Fibroblast of lung (primary cell): ENCODE measurements around the gene GPC6. TPM values are rescaled to one million over a fixed set of nuclear protein-coding genes. Genes with fewer than 3 reads are reported as not detected.

Experiments
- DNase-seq, 2 donors: peaks; one replicate each; pipeline versions ENCODE4 v3.0.0 to v3.0.0-alpha.2; 2010; ENCODE audit warnings: low read depth in 2 of 2
- H2AFZ ChIP-seq: 2 replicates; pipeline ENCODE4 v1.5.1; 2012; ENCODE audit warnings: low read length, control low read depth, inconsistent platforms
- H3K27ac ChIP-seq: 2 replicates; pipeline ENCODE4 v1.5.1; 2011; ENCODE audit warnings: low read length, control low read depth; ENCODE audit not compliant: insufficient read depth
- H3K27me3 ChIP-seq: 2 replicates; pipeline ENCODE4 v1.5.1; 2011; ENCODE audit warnings: mild to moderate bottlenecking, low read length; ENCODE audit not compliant: control insufficient read depth, insufficient read depth
- H3K36me3 ChIP-seq: 2 replicates; pipeline ENCODE4 v1.5.1; 2011; ENCODE audit warnings: low read length; ENCODE audit not compliant: control insufficient read depth, insufficient read depth
- H3K4me1 ChIP-seq: 2 replicates; pipeline ENCODE4 v1.5.1; 2011; ENCODE audit warnings: low read length; ENCODE audit not compliant: control insufficient read depth, insufficient read depth; ENCODE audit errors: extremely low read depth
- H3K4me2 ChIP-seq: 2 replicates; pipeline ENCODE4 v1.5.1; 2011; ENCODE audit warnings: low read length, control low read depth; ENCODE audit not compliant: insufficient read depth; ENCODE audit errors: extremely low read depth
- H3K4me3 ChIP-seq, 4 experiments: fragments of 200-600 bp in 1 of 4; sonication (generic) in 1 of 4; replicated peaks in 1 of 4; 2 replicates each; pipeline ENCODE4 v1.5.1; 2011 to 2016; ENCODE audit warnings: low read length in 4 of 4, low read depth in 3 of 4, mild to moderate bottlenecking in 3 of 4, control low read depth in 2 of 4, inconsistent platforms in 1 of 4, mixed read lengths in 1 of 4; ENCODE audit not compliant: insufficient read depth in 1 of 4; ENCODE audit errors: control extremely low read depth in 1 of 4
- H3K79me2 ChIP-seq: 2 replicates; pipeline ENCODE4 v1.5.1; 2012; ENCODE audit warnings: mild to moderate bottlenecking, low read length, inconsistent platforms; ENCODE audit not compliant: control insufficient read depth, insufficient read depth
- H3K9ac ChIP-seq: 2 replicates; pipeline ENCODE4 v1.5.1; 2011; ENCODE audit warnings: mild to moderate bottlenecking, low read length, control low read depth; ENCODE audit not compliant: insufficient read depth
- H3K9me3 ChIP-seq: 2 replicates; pipeline ENCODE4 v1.5.1; 2012; ENCODE audit warnings: low read depth, low read length; ENCODE audit not compliant: control insufficient read depth, insufficient read depth
- H4K20me1 ChIP-seq: 2 replicates; pipeline ENCODE4 v1.5.1; 2011; ENCODE audit warnings: low read length; ENCODE audit not compliant: control insufficient read depth, insufficient read depth; ENCODE audit errors: extremely low read depth
- CTCF ChIP-seq, 2 donors: IDR thresholded peaks in 1 of 2; conservative IDR thresholded peaks in 1 of 2; 1 replicate in 1 of 2; 2 replicates in 1 of 2; pipeline ENCODE4 v1.5.1; 2011 to 2012; ENCODE audit warnings: low read length in 2 of 2, control low read depth in 1 of 2, inconsistent platforms in 1 of 2, low read depth in 1 of 2, mild to moderate bottlenecking in 1 of 2
- EZH2 ChIP-seq: IDR thresholded peaks from 2 replicates; pipeline ENCODE4 v1.5.1; 2012; ENCODE audit warnings: low read length, control low read depth, mild to moderate bottlenecking; ENCODE audit errors: missing control alignments
- polyA plus RNA-seq, 2 donors: library from polyadenylated mRNA; depleted of rRNA in 1 of 2; stranded (reverse) in 1 of 2; unstranded in 1 of 2; fragments of >200 nt; gene quantifications; 2 replicates each; pipeline ENCODE4 v1.2.1, GENCODE V29; 2011 to 2012; ENCODE audit warnings: missing spikeins in 1 of 2
- total RNA-seq: library from RNA; depleted of rRNA; stranded (reverse); fragments of >200 nt; gene quantifications from 2 replicates; pipeline ENCODE4 v1.2.1, GENCODE V29; 2014

GPC6 gene
- total and polyA plus RNA-seq, 2 donors (not counting 1 experiment from before 2014, with no cell fraction given), result 11.2 to 33.7 TPM

- Histone ChIP-seq H3K9ac (no peak overlapping the region), H4K20me1 (no peaks in the 10 kb centered on the region), H3K36me3 (no peaks in the 10 kb centered on the region), H3K4me2 (no peak overlapping the region), H3K27ac (no peak overlapping the region), H3K27me3 (no peaks in the 10 kb centered on the region), H3K4me1 (no peaks in the 10 kb centered on the region), H3K4me3 (no peak overlapping the region), H3K79me2 (no peaks in the 10 kb centered on the region), H3K9me3 (no peaks in the 10 kb centered on the region), H2AFZ (no peak overlapping the region)
- peak; percentile 37 to 66 for DNase-seq
- TF ChIP-seq CTCF (conservative IDR thresholded peaks at IDR 0.05 in 1 of 2, IDR thresholded peaks at IDR 0.05 in 1 of 2; ENCODE audit: low read depth in 1 of 2, low read length in 2 of 2) (no peak), EZH2 (no peak)
Observed at GRCh38 chr13:93398167-93399035, 171.8 kb downstream of the GPC6 start.

GRCh38 chr13:93399212-93399611 lies 172.6 kb downstream of the GPC6 start:
- no peak overlapping the region for H3K4me3 ChIP-seq
- TF ChIP-seq CTCF (conservative IDR thresholded peaks at IDR 0.05 in 1 of 2, IDR thresholded peaks at IDR 0.05 in 1 of 2; ENCODE audit: low read depth in 1 of 2, low read length in 2 of 2), result no peak
- no peak for TF ChIP-seq EZH2
- H3K4me1 ChIP-seq, result no peaks in the 10 kb centered on the region
- H2AFZ ChIP-seq, result no peak overlapping the region
- H3K79me2 ChIP-seq, result no peaks in the 10 kb centered on the region
- H3K27ac ChIP-seq, result no peak overlapping the region
- DNase-seq, result no peak
- H3K4me2 ChIP-seq, result no peak overlapping the region
- no peaks in the 10 kb centered on the region for H3K27me3 ChIP-seq
- H3K9ac ChIP-seq, result no peak overlapping the region
- H4K20me1 ChIP-seq, result no peaks in the 10 kb centered on the region
- H3K36me3 ChIP-seq, result no peaks in the 10 kb centered on the region
- no peaks in the 10 kb centered on the region for H3K9me3 ChIP-seq

DNA sequence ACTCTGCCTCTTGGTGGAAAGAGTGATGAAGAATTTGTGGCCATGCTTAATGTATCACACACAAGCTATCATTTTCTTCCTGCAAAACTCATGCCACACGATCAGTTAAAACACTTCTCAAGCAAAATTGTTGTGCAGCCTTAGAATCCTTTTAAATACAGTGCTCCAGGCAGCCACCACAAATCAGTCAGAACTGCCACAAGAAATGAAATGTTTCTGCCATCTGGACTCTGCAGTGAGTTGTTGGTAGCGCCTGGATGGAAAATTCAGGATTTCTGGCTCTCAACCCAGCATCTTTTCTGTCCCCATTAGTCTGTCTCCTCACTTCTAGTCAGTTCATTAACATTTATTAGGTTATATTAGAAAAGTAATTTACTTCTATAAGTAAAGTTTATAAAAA lies 179.5 kb downstream of the GPC6 start:
- H3K4me3 ChIP-seq, result no peak overlapping the region
- H3K27ac ChIP-seq, result no peak overlapping the region
- no peaks in the 10 kb centered on the region for H3K79me2 ChIP-seq
- DNase-seq, result no peak
- H3K36me3 ChIP-seq, result no peaks in the 10 kb centered on the region
- no peak overlapping the region for H3K9ac ChIP-seq
- TF ChIP-seq EZH2 (no peak), CTCF (conservative IDR thresholded peaks at IDR 0.05 in 1 of 2, IDR thresholded peaks at IDR 0.05 in 1 of 2; ENCODE audit: low read depth in 1 of 2, low read length in 2 of 2) (no peak)
- H4K20me1 ChIP-seq, result no peaks in the 10 kb centered on the region
- H3K4me1 ChIP-seq, result no peaks in the 10 kb centered on the region
- H2AFZ ChIP-seq, result no peak overlapping the region
- no peaks in the 10 kb centered on the region for H3K9me3 ChIP-seq
- no peak overlapping the region for H3K4me2 ChIP-seq
- H3K27me3 ChIP-seq, result no peaks in the 10 kb centered on the region
